ENCODE results near the gene ALDH9A1. TPM values are rescaled to one million over a fixed set of nuclear protein-coding genes. Genes with fewer than 3 reads are reported as not detected.

ALDH9A1 gene
- total and polyA plus RNA-seq, 10 of the 15 experiments (the other 5 are each of a cell fraction or from before 2014, with no cell fraction given), result 25.7 to 106 (median 36.3) TPM

- in situ Hi-C loops (cut with MboI) (no loop called here), intact Hi-C loops (cut with micrococcal nuclease; ENCODE audit: unreplicated experiment) (no loop called here)
- Histone ChIP-seq H3K27me3 (replicated peaks in 1 of 2; ENCODE audit: control insufficient read depth in 2 of 2, insufficient read depth in 2 of 2, low read length in 1 of 2) (no peaks in the 10 kb centered on the region), H3K36me3 (ENCODE audit: control insufficient read depth in 2 of 2, insufficient read depth in 2 of 2, low read length in 1 of 2) (no peaks in the 10 kb centered on the region), H3K9ac (ENCODE audit: control insufficient read depth, insufficient read depth, low read length) (no peak overlapping the region), H3K4me1 (ENCODE audit: control insufficient read depth, insufficient read depth, low read length) (no peaks in the 10 kb centered on the region), H3K79me2 (ENCODE audit: control insufficient read depth, insufficient read depth, low read length) (no peaks in the 10 kb centered on the region), H4K20me1 (ENCODE audit: control insufficient read depth, insufficient read depth) (no peaks in the 10 kb centered on the region), H3K4me2 (ENCODE audit: control insufficient read depth, insufficient read depth) (no peak overlapping the region), H3K4me3 (no peak overlapping the region), H2AFZ (ENCODE audit: control insufficient read depth, low read depth, low read length) (no peak overlapping the region), H3K9me3 (replicated peaks; ENCODE audit: control insufficient read depth, insufficient read depth, low read length) (no peaks in the 10 kb centered on the region), H3K27ac (ENCODE audit: control insufficient read depth, insufficient read depth) (no peak overlapping the region)
- ATAC-seq, result no peak
- RAD21 ChIA-PET (ENCODE audit: unreplicated experiment), result interaction anchor here (1.0 kb wide), 1 partner anchor 60 kb away, joined by 3 read pairs; no protein-coding TSS in a partner anchor
- FAIRE-seq, result no peak
- no TSS peak for BruUV-seq (replicated peaks)
- DNase-seq (ENCODE audit: low read depth, low spot score), result no peak
- SMC1A ChIA-PET (ENCODE audit: uncharacterized antibody, unreplicated experiment), result no interaction called here
- TF ChIP-seq CBX3 (IDR thresholded peaks at IDR 0.05; ENCODE audit: borderline replicate concordance, low read depth) (no peak), CBFB (IDR thresholded peaks at IDR 0.05; ENCODE audit: low read depth) (no peak), YBX1 (IDR thresholded peaks at IDR 0.05) (no peak), TARDBP (IDR thresholded peaks at IDR 0.05; ENCODE audit: borderline replicate concordance) (no peak), BCLAF1 (IDR thresholded peaks at IDR 0.05) (no peak), NFIC (IDR thresholded peaks at IDR 0.05; ENCODE audit: low read depth, low read length) (no peak), POLR2A (IDR thresholded peaks at IDR 0.05; ENCODE audit: low read depth, low read length) (no peak), NFXL1 (IDR thresholded peaks at IDR 0.05; ENCODE audit: borderline replicate concordance) (no peak), RAD51 (IDR thresholded peaks at IDR 0.05) (no peak)
- TF ChIP-seq, protein P1, sequence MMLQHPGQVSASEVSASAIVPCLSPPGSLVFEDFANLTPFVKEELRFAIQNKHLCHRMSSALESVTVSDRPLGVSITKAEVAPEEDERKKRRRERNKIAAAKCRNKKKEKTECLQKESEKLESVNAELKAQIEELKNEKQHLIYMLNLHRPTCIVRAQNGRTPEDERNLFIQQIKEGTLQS (IDR thresholded peaks at IDR 0.05; ENCODE audit: borderline replicate concordance, extremely low read depth, low read depth, low read length), result no peak
- CTCF ChIA-PET, result interaction anchor here (0.8 to 1.0 kb wide), 2 partner anchors 13 to 23 kb away, joined by 3 to 4 read pairs; no protein-coding TSS in a partner anchor
- POLR2A ChIA-PET, result no interaction called here
Measured at GRCh38 chr1:165623624-165624023, 74.7 kb downstream of the ALDH9A1 start.

Measured in GM12878 (cell line).